ENCODE results near the gene MRPS18A. TPM values are rescaled to one million over a fixed set of nuclear protein-coding genes. Genes with fewer than 3 reads are reported as not detected.

The MRPS18A gene
- total and polyA plus RNA-seq, 2 experiments from 2014 or later: 58.6 to 62.7 TPM

DNA sequence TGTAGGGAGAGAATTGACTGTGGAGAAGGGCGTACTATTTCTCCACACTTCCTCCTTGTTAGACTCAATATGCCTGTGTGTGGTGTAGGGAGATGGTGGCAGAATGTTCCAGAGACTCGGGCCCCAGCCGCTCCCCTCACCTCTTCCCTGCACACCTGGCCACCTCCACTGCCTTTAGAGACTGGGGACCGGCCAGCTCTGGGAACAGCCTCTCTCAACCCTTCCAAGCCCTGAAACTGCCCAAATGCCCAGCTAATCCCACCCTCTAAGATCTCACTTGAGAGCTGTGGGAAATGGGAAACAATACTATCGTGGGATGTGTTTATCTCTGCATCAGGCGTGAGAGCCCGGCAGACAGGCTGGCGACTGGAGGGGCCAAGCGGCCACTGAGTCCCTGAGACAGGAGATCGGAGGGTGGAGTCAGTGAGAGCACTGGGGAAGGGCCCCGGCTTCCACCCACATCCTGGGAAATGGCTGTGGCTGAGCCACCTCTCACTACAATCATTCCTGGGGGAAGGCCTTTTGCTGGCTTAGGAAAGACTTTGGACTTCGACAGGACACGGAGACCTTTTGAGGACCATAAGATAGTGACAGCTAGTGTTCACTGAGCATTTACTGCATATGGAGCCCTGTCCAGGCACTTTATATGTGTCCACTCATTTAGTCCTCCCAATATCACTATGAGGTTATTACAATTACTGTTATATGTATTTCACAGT, 31.0 kb upstream of the MRPS18A start:
- Histone ChIP-seq H2AFZ (no peak overlapping the region), H3K36me3 (ENCODE audit: insufficient read depth) (no peaks in the 10 kb centered on the region), H3K4me2 (no peak overlapping the region), H3K4me3 (no peak overlapping the region), H4K20me1 (replicated peaks; ENCODE audit: insufficient read depth) (no peaks in the 10 kb centered on the region), H3F3A (replicated peaks; ENCODE audit: low read depth) (no peaks in the 10 kb centered on the region), H3K27ac (ENCODE audit: low read depth) (no peak overlapping the region), H3K9me2 (ENCODE audit: insufficient read depth) (no peaks in the 10 kb centered on the region), H3K79me2 (replicated peaks; ENCODE audit: insufficient read depth) (no peaks in the 10 kb centered on the region), H3K27me3 (ENCODE audit: insufficient read depth) (no peaks in the 10 kb centered on the region), H3K4me1 (ENCODE audit: insufficient read depth) (no peaks in the 10 kb centered on the region)
- Mint-ChIP-seq H3K4me3 (no peak overlapping the region), H3K27ac (no peak overlapping the region; the same call in 1 of the 2 replicates), H3K27me3 (ENCODE audit: insufficient read depth, low read depth, poor library complexity) (peaks cover 7% of the 10 kb centered on the region), H3K36me3 (ENCODE audit: low read depth) (no peaks in the 10 kb centered on the region), H3K4me1 (peaks cover 9% of the 10 kb centered on the region), H3K9me3 (no peaks in the 10 kb centered on the region)
- TF ChIP-seq ZNF331 (CRISPR knock-in tag; IDR thresholded peaks at IDR 0.05; ENCODE audit: low read depth): no peak
- TF ChIP-seq, protein P1, sequence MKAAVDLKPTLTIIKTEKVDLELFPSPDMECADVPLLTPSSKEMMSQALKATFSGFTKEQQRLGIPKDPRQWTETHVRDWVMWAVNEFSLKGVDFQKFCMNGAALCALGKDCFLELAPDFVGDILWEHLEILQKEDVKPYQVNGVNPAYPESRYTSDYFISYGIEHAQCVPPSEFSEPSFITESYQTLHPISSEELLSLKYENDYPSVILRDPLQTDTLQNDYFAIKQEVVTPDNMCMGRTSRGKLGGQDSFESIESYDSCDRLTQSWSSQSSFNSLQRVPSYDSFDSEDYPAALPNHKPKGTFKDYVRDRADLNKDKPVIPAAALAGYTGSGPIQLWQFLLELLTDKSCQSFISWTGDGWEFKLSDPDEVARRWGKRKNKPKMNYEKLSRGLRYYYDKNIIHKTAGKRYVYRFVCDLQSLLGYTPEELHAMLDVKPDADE (IDR thresholded peaks at IDR 0.05): no peak
- TF ChIP-seq JUNB (IDR thresholded peaks at IDR 0.05; ENCODE audit: unreplicated experiment): no peak
- no peak for TF ChIP-seq CREB1 (CRISPR knock-in tag; IDR thresholded peaks at IDR 0.05; ENCODE audit: low read depth)
- TF ChIP-seq EZH2 (IDR thresholded peaks at IDR 0.05; ENCODE audit: low read depth, unreplicated experiment): no peak
- no peak for TF ChIP-seq NANOG (IDR thresholded peaks at IDR 0.05; ENCODE audit: borderline replicate concordance)
- no peak for TF ChIP-seq CTCF (conservative IDR thresholded peaks at IDR 0.05; ENCODE audit: low read depth in 2 of 2)
- TF ChIP-seq ZNF114 (CRISPR knock-in tag; IDR thresholded peaks at IDR 0.05): no peak
- ATAC-seq (no peak), DNase-seq (ENCODE audit: low spot score) (no peak)

DNA sequence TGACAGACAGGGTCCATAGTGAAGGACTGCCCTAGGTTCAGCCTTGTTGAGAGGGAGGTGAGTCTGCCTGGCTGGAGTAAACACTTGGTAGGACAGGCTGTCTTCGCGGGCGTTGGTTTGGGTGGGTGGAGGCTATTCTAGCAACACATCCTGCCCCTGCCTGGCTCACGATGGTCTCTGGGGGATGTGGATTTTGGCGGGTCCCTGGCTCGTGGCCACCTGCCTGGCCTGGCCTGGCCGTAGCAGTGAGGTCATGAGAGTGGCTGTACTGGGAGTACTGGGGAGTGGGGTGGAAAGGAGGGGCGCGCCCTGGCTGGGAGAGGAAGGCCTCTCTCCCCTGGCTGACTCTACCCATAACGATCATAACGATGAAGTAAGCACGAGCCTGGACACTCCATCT, 30.2 kb upstream of the MRPS18A start:
- H3K9me3 Mint-ChIP-seq: no peaks in the 10 kb centered on the region
- Histone ChIP-seq H3K27ac (ENCODE audit: low read depth) (no peak overlapping the region), H3K4me1 (ENCODE audit: insufficient read depth) (no peaks in the 10 kb centered on the region), H3K27me3 (ENCODE audit: insufficient read depth) (no peaks in the 10 kb centered on the region), H4K20me1 (replicated peaks; ENCODE audit: insufficient read depth) (no peaks in the 10 kb centered on the region), H2AFZ (no peak overlapping the region), H3K4me2 (no peak overlapping the region), H3F3A (replicated peaks; ENCODE audit: low read depth) (no peaks in the 10 kb centered on the region), H3K4me3 (no peak overlapping the region), H3K79me2 (replicated peaks; ENCODE audit: insufficient read depth) (no peaks in the 10 kb centered on the region), H3K9me2 (ENCODE audit: insufficient read depth) (no peaks in the 10 kb centered on the region), H3K36me3 (ENCODE audit: insufficient read depth) (no peaks in the 10 kb centered on the region)
- H3K4me1 Mint-ChIP-seq: peaks cover 9% of the 10 kb centered on the region
- no peak for TF ChIP-seq EZH2phosphoT487 (IDR thresholded peaks at IDR 0.05; ENCODE audit: unreplicated experiment)
- no peaks in the 10 kb centered on the region for H3K36me3 Mint-ChIP-seq (ENCODE audit: low read depth)
- H3K27ac Mint-ChIP-seq: no peak overlapping the region
- H3K27me3 Mint-ChIP-seq (ENCODE audit: insufficient read depth, low read depth, poor library complexity): peaks cover 7% of the 10 kb centered on the region
- no peak for ATAC-seq
- no peak for DNase-seq (ENCODE audit: low spot score)
- no peak overlapping the region for H3K4me3 Mint-ChIP-seq

Measured in GM23338 (cell line).